SKM-1 treated with dmso at 0.1 percent for 144 hours (cell line): ENCODE measurements around the gene SYT2.
"Not testable (repeated sequence)": the region's sequence is repeated elsewhere in the genome, so short reads cannot be mapped to it uniquely, and the experiment has no call there.

Experiments used
- DNase-seq: peaks from one replicate; lab custom pipeline; 2025; ENCODE audit not compliant: unreplicated experiment; lab: John Stamatoyannopoulos, UW

SYT2 gene

DNA sequence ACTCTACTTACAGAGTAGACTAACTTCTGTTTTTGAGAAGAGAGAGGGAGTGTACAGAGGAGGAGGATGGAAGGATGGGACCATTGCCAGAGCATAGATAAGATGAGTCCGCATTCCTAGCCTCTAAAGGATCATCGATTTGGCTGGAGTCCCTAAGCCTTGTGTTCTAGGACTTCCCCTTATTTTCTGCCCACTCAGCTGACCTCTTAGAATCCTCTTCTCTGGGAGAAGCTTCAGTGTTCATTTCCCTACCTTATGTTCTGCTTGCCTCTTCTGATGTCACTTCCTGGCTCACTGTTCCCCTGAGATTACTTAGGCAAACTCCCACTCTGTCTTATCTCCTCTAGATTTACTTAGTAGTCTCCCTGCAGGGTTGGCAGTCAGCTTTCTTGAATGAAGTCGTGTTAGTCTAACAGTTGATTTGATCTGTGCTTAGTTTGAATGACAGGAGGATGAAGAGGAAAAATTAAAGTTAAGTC is 156.7 kb downstream of the SYT2 start:
- DNase-seq, result peak; percentile 39

DNA sequence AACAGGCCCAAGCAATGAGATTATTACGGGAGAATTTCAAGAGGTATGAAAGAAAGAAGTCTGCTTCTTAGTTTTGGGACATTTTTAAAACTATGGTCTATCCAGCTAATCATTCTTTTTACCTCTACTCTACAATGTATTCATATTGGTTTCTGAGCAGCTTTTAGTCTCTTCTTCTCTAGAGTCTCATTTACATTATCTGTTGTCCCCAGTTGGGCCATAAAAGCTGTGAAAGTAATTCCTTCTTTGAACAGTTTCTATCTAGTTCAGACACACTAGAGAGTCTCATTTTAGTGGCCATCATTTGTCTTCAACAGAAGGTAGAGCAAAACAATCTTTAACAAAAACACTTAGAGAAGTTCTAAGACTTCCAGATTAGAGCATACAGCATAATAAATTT is 157.2 kb downstream of the SYT2 start:
- not testable (repeated sequence) for DNase-seq

DNA sequence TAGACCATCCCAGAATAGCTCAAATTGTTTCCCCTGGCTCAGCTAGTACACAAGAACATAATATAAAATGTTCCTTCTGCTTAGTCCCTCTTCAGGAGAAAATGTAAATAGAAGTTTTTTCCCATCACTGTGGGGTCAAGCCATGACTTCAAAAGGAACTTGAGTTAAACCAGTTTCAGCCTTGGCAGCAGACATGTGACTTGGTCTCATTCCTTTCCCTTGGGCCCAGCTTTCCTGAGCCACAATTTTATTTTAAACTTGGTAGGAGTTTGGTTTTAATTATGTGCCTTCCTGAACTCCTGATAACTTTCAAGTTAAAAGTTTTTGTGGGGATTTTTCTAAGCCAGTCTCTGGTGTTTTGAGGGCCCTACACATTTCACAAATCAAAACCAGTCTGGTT is 157.6 kb downstream of the SYT2 start:
- DNase-seq, result not testable (repeated sequence)

DNA sequence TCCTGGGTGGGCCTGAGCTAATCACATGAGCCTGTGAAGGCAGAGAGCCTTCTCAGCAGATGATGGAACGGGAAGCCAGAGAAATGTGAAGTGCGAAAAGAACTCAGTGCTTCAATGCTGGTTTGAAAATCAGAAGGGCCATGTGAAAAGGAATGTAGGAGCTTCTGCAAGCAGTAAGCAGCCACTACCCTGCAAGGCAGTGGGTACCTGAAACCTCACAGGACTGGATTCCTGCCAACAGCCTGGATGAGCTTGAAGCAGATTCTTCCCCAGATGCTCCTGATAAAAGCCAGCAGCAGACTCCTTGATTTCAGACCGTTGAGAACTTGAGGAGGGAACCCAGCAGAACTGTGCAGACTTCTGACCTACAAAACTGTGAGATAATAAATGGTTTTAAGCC is 158.6 kb downstream of the SYT2 start:
- no peak for DNase-seq

DNA sequence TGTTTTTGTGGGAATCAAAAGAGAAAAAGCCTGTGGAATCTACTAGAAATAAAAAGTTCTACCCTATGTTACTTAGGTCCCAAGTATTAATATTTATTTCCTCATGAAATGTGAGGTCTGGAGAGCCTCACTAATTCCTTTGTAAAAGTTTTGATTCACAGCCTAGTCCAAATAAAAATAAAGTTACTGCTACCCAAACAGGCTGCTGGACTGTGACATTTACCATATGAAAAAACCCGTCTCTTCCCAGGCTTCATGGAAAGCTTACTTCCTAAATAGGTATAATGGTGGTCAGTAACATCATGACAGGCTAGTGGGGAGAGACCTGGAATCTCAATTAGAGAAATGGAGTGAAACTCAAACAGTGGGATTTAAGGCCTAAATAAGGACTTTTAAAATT is 160.2 kb downstream of the SYT2 start:
- not testable (repeated sequence) for DNase-seq

DNA sequence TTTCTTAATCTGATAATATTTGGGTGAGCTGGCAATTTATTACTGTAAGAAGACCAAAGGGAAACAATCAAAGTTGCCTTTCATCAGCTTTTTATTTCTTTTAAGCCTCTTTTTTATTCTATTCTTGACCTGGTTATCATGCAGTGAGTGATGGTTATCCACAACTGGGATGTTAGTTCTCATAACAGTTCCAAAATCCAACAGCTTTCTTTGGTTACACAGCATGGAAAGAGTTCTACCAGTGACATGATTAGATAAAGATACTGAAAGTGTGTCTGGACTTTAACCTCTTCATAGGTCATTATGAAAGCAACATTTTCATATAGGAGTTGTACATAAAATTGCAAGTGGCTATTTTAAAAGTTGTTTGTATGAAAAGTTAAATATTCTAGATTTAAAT is 163.0 kb downstream of the SYT2 start:
- DNase-seq, result no peak

DNA sequence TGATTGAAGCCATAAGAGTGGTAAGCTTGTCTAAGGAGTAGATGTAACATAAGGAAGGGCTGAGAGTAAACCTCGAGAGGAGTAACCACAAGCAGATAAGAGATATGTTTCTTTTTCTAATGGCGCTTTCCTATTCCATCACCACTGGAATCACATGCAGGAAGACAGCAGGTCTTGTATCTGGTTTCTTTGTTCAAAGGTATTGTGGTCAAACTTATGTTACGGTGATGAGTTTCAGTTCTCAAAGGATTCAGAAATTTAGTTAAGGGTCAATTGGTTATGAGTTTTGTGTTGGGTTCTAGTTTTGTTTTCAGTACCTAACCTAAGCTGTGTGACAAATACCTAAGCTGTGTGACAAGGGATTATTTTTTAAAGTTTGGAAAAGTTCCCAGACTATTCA is 163.5 kb downstream of the SYT2 start:
- DNase-seq, result not testable (repeated sequence)

DNA sequence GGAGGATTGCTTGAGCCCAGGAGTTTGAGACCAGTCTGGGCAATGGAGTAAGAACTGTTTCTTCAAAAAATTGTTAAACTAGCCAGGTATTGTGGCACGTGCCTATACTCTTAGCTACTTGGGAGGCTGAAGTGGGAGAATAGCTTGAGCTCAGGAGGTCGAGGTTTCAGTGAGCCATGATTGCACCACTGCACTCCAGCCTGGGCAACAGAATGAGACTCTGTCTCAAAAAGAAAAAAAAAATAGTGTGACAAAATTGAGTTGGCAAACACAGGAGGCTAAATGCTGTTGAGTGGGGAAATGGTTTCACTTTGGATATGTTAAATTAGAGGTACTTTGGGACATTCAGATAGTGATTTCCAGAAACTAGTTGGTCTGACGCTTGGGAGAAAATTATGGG is 163.9 kb downstream of the SYT2 start:
- not testable (repeated sequence) for DNase-seq

DNA sequence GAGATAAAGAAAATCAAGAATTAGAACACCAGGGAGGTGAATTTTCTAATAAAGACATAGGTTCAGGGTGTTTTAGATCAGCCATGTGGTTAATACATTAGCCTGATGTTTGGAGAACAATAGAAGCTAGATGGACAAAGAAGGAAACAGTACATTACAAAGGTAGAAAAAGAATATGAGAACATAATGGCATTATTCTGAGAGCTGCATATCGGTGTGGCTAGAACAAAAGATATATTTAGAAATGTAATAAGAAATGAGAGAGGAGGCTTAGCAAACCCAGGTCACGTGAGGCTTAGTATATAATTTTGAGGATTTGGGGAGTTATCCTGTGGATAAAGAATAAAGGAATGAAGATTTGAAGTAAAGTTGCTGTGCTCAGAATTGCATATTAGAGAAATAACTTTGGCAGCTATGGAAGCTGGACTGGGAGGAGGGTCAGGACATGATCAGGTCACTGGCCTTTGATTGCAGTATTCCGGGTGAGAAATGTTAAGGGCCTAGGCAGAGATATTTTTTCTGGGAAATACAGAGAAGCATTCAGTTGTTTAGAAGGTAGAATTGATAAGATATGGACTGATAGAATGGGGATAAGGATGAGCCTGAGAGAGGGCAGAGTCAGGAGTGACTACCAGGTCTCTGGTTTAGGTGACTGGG is 164.5 kb downstream of the SYT2 start:
- not testable (repeated sequence) for DNase-seq

DNA sequence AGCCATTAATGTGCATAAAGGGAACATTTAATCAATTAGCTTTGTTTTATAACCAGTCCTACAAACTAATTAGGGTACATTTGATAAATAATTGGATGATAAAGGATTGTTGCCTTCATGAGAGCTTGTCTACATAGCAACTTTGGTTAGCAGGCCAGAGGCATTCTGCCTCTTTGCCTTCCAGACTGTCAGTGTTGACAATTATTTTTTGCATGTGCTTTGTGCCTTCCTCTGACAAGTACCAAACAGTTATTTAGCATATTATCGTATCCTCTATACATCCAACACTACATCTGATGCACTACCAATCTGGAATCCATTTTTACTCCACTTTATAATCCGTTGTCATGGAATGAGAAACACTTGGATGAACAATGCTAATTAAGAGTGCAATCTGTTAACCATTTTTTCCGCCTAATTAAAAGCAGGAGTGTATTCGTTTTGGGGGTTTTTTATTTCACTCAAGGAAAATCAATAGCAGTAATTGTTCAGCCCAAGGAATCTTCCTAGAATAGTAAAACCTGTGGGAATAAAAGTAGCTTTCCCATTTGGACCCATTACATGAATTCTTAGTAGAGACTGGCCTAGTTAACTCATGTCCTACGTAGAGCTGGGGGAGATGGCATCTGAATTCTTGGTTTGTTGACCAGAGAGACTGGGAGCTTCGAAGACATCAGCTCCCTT is 165.3 kb downstream of the SYT2 start:
- DNase-seq, result not testable (repeated sequence)

DNA sequence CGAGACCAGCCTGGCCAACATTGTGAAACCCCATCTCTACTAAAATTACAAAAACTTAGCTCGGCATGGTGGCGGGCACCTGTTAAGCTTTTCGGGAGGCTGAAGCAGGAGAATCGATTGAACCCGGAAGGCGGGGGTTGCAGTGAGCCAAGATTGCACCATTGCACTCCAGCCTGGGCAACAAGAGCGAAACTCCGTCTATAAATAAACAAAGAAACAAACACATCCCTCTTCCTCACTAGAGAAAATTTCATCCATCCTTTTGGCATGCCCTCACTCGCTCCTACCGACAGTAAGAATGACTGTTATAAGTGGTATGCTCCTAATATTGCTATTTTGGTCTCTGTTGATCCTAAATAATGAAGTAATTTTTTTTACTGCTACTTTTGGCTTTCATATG is 166.7 kb downstream of the SYT2 start:
- DNase-seq, result not testable (repeated sequence)

DNA sequence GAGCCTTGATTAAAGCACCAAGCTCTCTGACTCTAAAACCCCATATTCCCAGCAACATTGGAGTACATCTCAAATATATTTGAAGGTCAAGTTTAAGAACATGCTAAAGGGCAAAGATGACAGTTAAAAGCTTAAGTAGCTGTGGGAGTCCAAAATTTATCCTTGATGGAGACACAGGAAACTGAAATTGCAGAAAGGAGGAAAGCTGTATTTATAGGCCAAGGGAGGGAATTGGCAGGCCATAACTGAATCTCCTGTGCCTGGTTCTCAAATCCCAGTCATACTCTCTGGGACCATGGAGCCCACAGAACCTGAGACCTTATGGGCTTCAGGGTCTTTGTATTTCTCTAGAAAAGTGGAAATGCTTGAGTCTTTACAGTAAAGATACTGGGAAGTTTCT is 167.8 kb downstream of the SYT2 start:
- DNase-seq, result not testable (repeated sequence)

DNA sequence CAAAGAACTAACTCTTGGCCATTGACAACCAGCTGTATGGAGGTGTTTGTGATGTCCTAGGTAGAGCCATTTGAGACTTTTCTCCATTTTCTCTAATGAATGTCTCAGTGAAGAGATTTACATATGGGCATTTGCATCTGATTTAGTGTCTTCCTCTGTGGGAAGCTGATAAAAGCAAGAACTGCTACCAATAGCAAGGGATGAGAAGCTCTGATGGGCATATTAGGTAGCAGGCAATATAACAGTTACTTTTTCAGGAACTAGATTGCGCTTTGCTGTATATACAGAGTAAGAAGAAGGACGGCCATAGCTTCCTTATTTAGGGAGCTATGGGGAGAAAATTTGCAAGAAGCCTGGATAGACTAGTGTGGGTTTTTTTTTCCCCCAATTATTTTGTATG is 169.4 kb downstream of the SYT2 start:
- DNase-seq, result not testable (repeated sequence)
